Skeletal muscle tissue (tissue), 4 donors: ENCODE measurements around the gene MBOAT2. TPM values are rescaled to one million over a fixed set of nuclear protein-coding genes. Genes with fewer than 3 reads are reported as not detected.

ENCODE experiments used
- H3K27ac ChIP-seq: one replicate; pipeline ENCODE4 v1.7.0; 2013; ENCODE audit warnings: mild to moderate bottlenecking, low read depth, low read length, inconsistent platforms
- H3K27me3 ChIP-seq, 3 donors: one replicate each; pipeline ENCODE4 v1.7.0; 2013; ENCODE audit warnings: low read length in 3 of 3; ENCODE audit not compliant: control insufficient read depth in 3 of 3, insufficient read depth in 3 of 3
- H3K36me3 ChIP-seq, 3 donors: one replicate each; pipeline ENCODE4 v1.7.0; 2013; ENCODE audit warnings: low read length in 3 of 3; ENCODE audit not compliant: control insufficient read depth in 3 of 3, insufficient read depth in 3 of 3
- H3K4me1 ChIP-seq, 3 donors: one replicate each; pipeline ENCODE4 v1.7.0; 2013; ENCODE audit warnings: low read length in 3 of 3, mild to moderate bottlenecking in 3 of 3; ENCODE audit not compliant: control insufficient read depth in 3 of 3, insufficient read depth in 3 of 3
- H3K4me3 ChIP-seq, 3 donors: one replicate each; pipeline ENCODE4 v1.7.0; 2013; ENCODE audit warnings: low read length in 3 of 3
- H3K9ac ChIP-seq, 3 donors: one replicate each; pipeline ENCODE4 v1.7.0; 2013; ENCODE audit warnings: low read length in 3 of 3, mild to moderate bottlenecking in 3 of 3, moderate library complexity in 2 of 3, low read depth in 1 of 3
- H3K9me3 ChIP-seq, 3 donors: one replicate each; pipeline ENCODE4 v1.7.0; 2013; ENCODE audit warnings: low read length in 3 of 3; ENCODE audit not compliant: control insufficient read depth in 3 of 3
- total RNA-seq: library from RNA; depleted of rRNA; stranded (reverse); fragments of >200 nt; gene quantifications from one replicate; pipeline ENCODE4 v1.2.3, GENCODE V29; 2014
- donor health status: Osteomylitis.

The MBOAT2 gene
- total RNA-seq, 1 donor from 2014 or later = 54.3 TPM

- no peaks in the 10 kb centered on the region for H3K9me3 ChIP-seq
- H3K4me3 ChIP-seq = no peak overlapping the region
Observed at GRCh38 chr2:8840475-8841091, 162.9 kb downstream of the MBOAT2 start.

GRCh38 chr2:8839189-8839965 lies 164.1 kb downstream of the MBOAT2 start:
- no peaks in the 10 kb centered on the region for H3K36me3 ChIP-seq
- H3K27me3 ChIP-seq = no peaks in the 10 kb centered on the region
- H3K4me1 ChIP-seq = peaks cover 11 to 19% (median 18%) of the 10 kb centered on the region in 3 donors
- H3K9ac ChIP-seq = no peak overlapping the region
- no peak overlapping the region for H3K27ac ChIP-seq
- no peak overlapping the region for H3K4me3 ChIP-seq
- no peaks in the 10 kb centered on the region for H3K9me3 ChIP-seq

More at GRCh38 chr2:8840475-8841091, 162.9 kb downstream of the MBOAT2 start:
- Histone ChIP-seq H3K27me3 (no peaks in the 10 kb centered on the region), H3K36me3 (no peaks in the 10 kb centered on the region), H3K4me1 (peaks cover 10 to 11% (median 11%) of the 10 kb centered on the region in 3 donors), H3K9ac (no peak overlapping the region), H3K27ac (no peak overlapping the region)

GRCh38 chr2:8837795-8838140 lies 165.7 kb downstream of the MBOAT2 start:
- no peaks in the 10 kb centered on the region for H3K9me3 ChIP-seq
- H3K27me3 ChIP-seq = no peaks in the 10 kb centered on the region
- H3K36me3 ChIP-seq = no peaks in the 10 kb centered on the region
- H3K27ac ChIP-seq = no peak overlapping the region
- no peak overlapping the region for H3K9ac ChIP-seq
- peaks cover 18 to 27% (median 21%) of the 10 kb centered on the region in 3 donors for H3K4me1 ChIP-seq
- H3K4me3 ChIP-seq = peak overlapping the region; percentile 69 to 90 (median 75)

GRCh38 chr2:8836971-8837794 lies 166.3 kb downstream of the MBOAT2 start, which contains the start of gene KIDINS220:
KIDINS220 (minus strand) TSS chr2:8837613; CDS start chr2:8827093, 10,520 bp downstream.
- H3K9me3 ChIP-seq = no peaks in the 10 kb centered on the region
- no peaks in the 10 kb centered on the region for H3K36me3 ChIP-seq
- peak within 1 kb of the TSS; percentile 87 to 93 (median 90) for H3K9ac ChIP-seq
- no peaks in the 10 kb centered on the region for H3K27me3 ChIP-seq
- H3K4me3 ChIP-seq = peak within 1 kb of the TSS; percentile 90 to 93 (median 91)
- peak within 1 kb of the TSS; percentile 77 for H3K27ac ChIP-seq
- peaks cover 18 to 27% (median 21%) of the 10 kb centered on the region in 3 donors for H3K4me1 ChIP-seq

- Histone ChIP-seq H3K4me3 (peak overlapping the region in 1 of 3 donors; percentile 17), H3K27me3 (no peaks in the 10 kb centered on the region), H3K4me1 (peaks cover 18 to 33% (median 21%) of the 10 kb centered on the region in 3 donors), H3K27ac (no peak overlapping the region), H3K9me3 (no peaks in the 10 kb centered on the region), H3K9ac (no peak overlapping the region), H3K36me3 (no peaks in the 10 kb centered on the region)
Observed at GRCh38 chr2:8835279-8835678, 168.2 kb downstream of the MBOAT2 start.

GRCh38 chr2:8833853-8834252 lies 169.6 kb downstream of the MBOAT2 start:
- no peak overlapping the region for H3K27ac ChIP-seq
- H3K9ac ChIP-seq = no peak overlapping the region
- H3K27me3 ChIP-seq = no peaks in the 10 kb centered on the region
- peaks cover 18 to 33% (median 21%) of the 10 kb centered on the region in 3 donors for H3K4me1 ChIP-seq
- no peaks in the 10 kb centered on the region for H3K36me3 ChIP-seq
- no peak overlapping the region for H3K4me3 ChIP-seq
- no peaks in the 10 kb centered on the region for H3K9me3 ChIP-seq

GRCh38 chr2:8831516-8831915 lies 172.0 kb downstream of the MBOAT2 start:
- Histone ChIP-seq H3K9me3 (no peaks in the 10 kb centered on the region), H3K4me3 (no peak overlapping the region), H3K27ac (no peak overlapping the region), H3K9ac (no peak overlapping the region), H3K36me3 (no peaks in the 10 kb centered on the region), H3K27me3 (no peaks in the 10 kb centered on the region), H3K4me1 (peaks cover 15 to 28% (median 19%) of the 10 kb centered on the region in 3 donors)

GRCh38 chr2:8827729-8828128 lies 175.8 kb downstream of the MBOAT2 start:
- H3K27me3 ChIP-seq = no peaks in the 10 kb centered on the region
- H3K4me1 ChIP-seq = peaks cover 0 to 6% (median 0%) of the 10 kb centered on the region in 3 donors
- peaks cover 0 to 5% (median 4%) of the 10 kb centered on the region in 3 donors for H3K36me3 ChIP-seq
- no peak overlapping the region for H3K4me3 ChIP-seq
- H3K27ac ChIP-seq = no peak overlapping the region
- no peaks in the 10 kb centered on the region for H3K9me3 ChIP-seq
- H3K9ac ChIP-seq = no peak overlapping the region

- H3K4me1 ChIP-seq = peaks cover 8 to 17% (median 12%) of the 10 kb centered on the region in 3 donors
- peaks cover 5 to 9% (median 8%) of the 10 kb centered on the region in 3 donors for H3K36me3 ChIP-seq
- peak overlapping the region; percentile 15 for H3K27ac ChIP-seq
- H3K9me3 ChIP-seq = no peaks in the 10 kb centered on the region
- H3K27me3 ChIP-seq = no peaks in the 10 kb centered on the region
- no peak overlapping the region for H3K4me3 ChIP-seq
- no peak overlapping the region for H3K9ac ChIP-seq
Observed at GRCh38 chr2:8822218-8822617, 181.3 kb downstream of the MBOAT2 start.
